Psoas muscle (tissue), 8 donors: ENCODE results near the gene HNRNPUL1. TPM values are rescaled to one million over a fixed set of nuclear protein-coding genes. Genes with fewer than 3 reads are reported as not detected.

Experiments used
- ATAC-seq, 4 donors: fragments of 200-7000 bp; cut with Tn5 transposase; one replicate each; pipeline ENCODE4 v1.9.1; 2020; ENCODE audit warnings: moderate library complexity in 3 of 4, mild to moderate bottlenecking in 2 of 4
- DNase-seq, 2 donors: peaks; one replicate each; pipeline ENCODE4 v3.0.0-alpha.2; 2020
- H3K27ac ChIP-seq: fragments of 200-600 bp; one replicate; pipeline ENCODE4 v1.8.0; 2022
- H3K27me3 ChIP-seq, 3 donors: fragments of 200-600 bp in 1 of 3; one replicate each; pipeline versions ENCODE4 v1.6.1 to v1.8.0; 2013 to 2022; ENCODE audit warnings: low read length in 2 of 3, mild to moderate bottlenecking in 2 of 3, moderate library complexity in 1 of 3; ENCODE audit not compliant: insufficient read depth in 3 of 3
- H3K36me3 ChIP-seq, 2 donors: fragments of 200-600 bp in 1 of 2; one replicate each; pipeline versions ENCODE4 v1.6.1 to v1.8.0; 2013 to 2022; ENCODE audit warnings: low read depth in 1 of 2, mild to moderate bottlenecking in 1 of 2, moderate library complexity in 1 of 2; ENCODE audit not compliant: insufficient read depth in 1 of 2
- H3K4me1 ChIP-seq: fragments of 200-600 bp; one replicate; pipeline ENCODE4 v1.8.0; 2022
- H3K4me3 ChIP-seq: fragments of 200-600 bp; one replicate; pipeline ENCODE4 v1.8.0; 2022; ENCODE audit warnings: mild to moderate bottlenecking
- H3K9me3 ChIP-seq: fragments of 200-600 bp; one replicate; pipeline ENCODE4 v1.8.0; 2022
- WGBS, 3 donors: extraction: QIAGEN DNeasy Blood & Tissue Kit; methylation state at CpG; one replicate each; pipeline versions ENCODE4 v1.1.6 to v1.1.7; 2013; 5-methylcytosine and 5-hydroxymethylcytosine counted together
- intact Hi-C, 2 donors: fragments of 100-400 bp; cut with DNase I; formaldehyde crosslinking; loops; one replicate each; pipeline versions ENCODE4 v1.11.0 to v1.14.2; 2022
- polyA plus RNA-seq, 3 donors: library from polyadenylated mRNA; stranded (reverse); fragments of 200-250 nt; gene quantifications; one replicate each; pipeline ENCODE4 v1.2.3, GENCODE V29; 2013
- total RNA-seq, 4 donors: library from RNA; stranded (reverse); fragmentation: NEBNext Ultra II Directional in 2 of 4; extraction: Animal tissue kit (Norgen Biotek cat#: 25700) in 2 of 4; gene quantifications; one replicate each; pipeline versions ENCODE4 v1.2.1 to v1.2.4, GENCODE V29; 2021 to 2023
- TF ChIP-seq, protein P1 (sequence below): fragments of 200-600 bp; IDR thresholded peaks from one replicate; pipeline ENCODE4 v1.8.0; 2022; ENCODE audit warnings: antibody characterized with exemption
- donor health status: healthy with polysubstance abuse.
- donor health status: DM: no; HTN: no; CAD: no; lungs with moderate emphysema.
- donor health status: Bipolar disorder and iron deficiency.
- donor health status: healthy.
- donor health status: DM: yes; HTN: yes; CAD: no.
- donor health status: DM: no; HTN: no; CAD: no.
- donor health status: DM: no; HTN: no; CAD: no.
- donor health status: DM: yes; HTN: yes; CAD: no.

The HNRNPUL1 gene
- total and polyA plus RNA-seq, 7 donors, result 54.3 to 129 (median 82.3) TPM

DNA sequence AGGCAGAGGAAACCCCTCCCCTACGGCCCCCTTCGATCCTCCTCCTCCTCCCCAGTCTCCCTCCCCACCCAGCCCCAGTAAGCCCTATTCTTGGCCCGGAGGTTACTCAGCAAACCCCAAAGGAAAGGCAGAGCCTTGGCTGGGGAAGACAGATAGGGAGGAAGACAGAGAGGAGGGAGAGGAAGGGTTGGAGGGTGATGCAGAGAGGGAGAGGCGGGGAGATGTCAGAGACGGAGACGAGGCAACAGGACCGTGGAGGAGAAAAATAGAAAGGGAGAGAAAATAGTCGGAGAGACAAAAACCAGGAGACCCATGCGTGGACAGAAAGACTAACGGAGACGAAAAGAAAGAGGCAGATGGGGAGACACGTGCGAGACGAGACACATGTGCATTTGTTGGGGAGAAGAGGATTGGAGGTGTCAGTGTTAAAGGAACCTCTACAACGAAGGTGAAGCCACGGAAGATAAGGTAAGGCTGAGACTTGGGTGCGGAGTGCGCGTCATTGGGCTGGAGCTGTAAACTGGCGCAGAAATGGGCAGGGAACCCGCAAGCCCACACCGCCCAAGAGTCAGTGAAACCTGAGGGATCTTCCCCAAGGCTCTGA is 86.7 kb downstream of the HNRNPUL1 start:
- TF ChIP-seq, protein P1, sequence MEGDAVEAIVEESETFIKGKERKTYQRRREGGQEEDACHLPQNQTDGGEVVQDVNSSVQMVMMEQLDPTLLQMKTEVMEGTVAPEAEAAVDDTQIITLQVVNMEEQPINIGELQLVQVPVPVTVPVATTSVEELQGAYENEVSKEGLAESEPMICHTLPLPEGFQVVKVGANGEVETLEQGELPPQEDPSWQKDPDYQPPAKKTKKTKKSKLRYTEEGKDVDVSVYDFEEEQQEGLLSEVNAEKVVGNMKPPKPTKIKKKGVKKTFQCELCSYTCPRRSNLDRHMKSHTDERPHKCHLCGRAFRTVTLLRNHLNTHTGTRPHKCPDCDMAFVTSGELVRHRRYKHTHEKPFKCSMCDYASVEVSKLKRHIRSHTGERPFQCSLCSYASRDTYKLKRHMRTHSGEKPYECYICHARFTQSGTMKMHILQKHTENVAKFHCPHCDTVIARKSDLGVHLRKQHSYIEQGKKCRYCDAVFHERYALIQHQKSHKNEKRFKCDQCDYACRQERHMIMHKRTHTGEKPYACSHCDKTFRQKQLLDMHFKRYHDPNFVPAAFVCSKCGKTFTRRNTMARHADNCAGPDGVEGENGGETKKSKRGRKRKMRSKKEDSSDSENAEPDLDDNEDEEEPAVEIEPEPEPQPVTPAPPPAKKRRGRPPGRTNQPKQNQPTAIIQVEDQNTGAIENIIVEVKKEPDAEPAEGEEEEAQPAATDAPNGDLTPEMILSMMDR, result no peak
- ATAC-seq (no peak), DNase-seq (no peak)
- H3K27me3 ChIP-seq, result peaks cover 0 to 38% (median 0%) of the 10 kb centered on the region in 3 donors
- intact Hi-C loops, result loop anchor here in 1 of 2 donors (5.0 kb wide), 1 partner anchor 34 kb away; no protein-coding TSS in a partner anchor
- H3K9me3 ChIP-seq, result no peaks in the 10 kb centered on the region
- H3K4me3 ChIP-seq, result peak overlapping the region; percentile 69
- H3K27ac ChIP-seq, result no peak overlapping the region
- peaks cover 0 to 4% of the 10 kb centered on the region in 2 donors for H3K36me3 ChIP-seq
- H3K4me1 ChIP-seq, result peaks cover 3% of the 10 kb centered on the region
- 7 to 13% (median 9%) methylated on average over 22 of the region's 22 CpGs for WGBS, 3 donors

DNA sequence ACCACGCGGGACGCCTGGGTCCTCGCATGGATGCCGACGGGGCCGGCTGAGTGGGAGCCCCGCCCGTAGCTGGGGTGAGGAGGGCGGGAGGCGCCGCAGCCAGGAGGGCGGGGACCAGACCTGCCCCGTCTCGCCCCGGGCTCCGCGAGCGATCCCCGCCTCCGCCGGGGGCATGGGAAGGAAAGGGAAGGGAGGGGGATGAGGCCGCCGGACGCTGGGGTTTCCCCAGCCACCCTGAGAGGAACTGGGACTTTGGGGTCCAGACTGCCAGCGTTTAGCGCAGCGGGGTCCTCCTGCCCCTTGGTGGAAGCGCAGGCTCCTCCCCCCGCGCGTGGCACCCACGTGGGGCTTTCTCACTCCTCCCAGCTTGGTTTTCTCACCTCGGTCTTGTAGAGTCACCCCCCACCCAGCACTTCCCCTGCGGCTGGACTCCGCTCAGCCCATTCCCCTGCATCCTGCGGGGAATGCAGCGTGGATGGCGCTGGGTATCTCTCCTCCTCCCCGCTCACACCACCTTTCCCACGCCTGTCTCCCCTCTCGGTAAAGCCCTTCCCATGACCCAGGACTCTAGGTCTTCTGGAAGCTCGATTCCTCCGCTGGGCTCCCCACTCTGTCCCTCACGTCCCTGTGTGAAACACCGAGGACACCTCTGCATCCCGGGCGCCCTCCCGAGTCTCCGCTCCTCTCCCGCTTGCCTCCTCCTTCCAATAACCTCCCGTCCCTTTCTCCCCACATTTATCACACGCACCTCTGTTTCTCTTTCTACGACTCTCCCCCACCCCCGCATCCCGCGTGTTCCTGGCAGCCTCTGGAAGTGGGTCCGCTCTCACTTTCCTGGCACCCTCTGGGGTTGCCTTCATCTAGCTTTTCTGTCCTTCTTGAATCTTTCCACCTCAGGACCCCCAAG is 87.4 kb downstream of the HNRNPUL1 start:
- intact Hi-C loops, result loop anchor here in 1 of 2 donors (5.0 kb wide), 1 partner anchor 34 kb away; no protein-coding TSS in a partner anchor
- TF ChIP-seq, protein P1, result no peak
- H3K27ac ChIP-seq, result no peak overlapping the region
- no peaks in the 10 kb centered on the region for H3K9me3 ChIP-seq
- peak; percentile 70 to 77 for DNase-seq
- WGBS, 3 donors, result 1% methylated on average over 42 to 58 of the region's 58 CpGs
- ATAC-seq, result peak; percentile 20 to 53 (median 34)
- peak overlapping the region; percentile 69 for H3K4me3 ChIP-seq
- H3K36me3 ChIP-seq, result no peaks in the 10 kb centered on the region
- peaks cover 0 to 38% (median 0%) of the 10 kb centered on the region in 3 donors for H3K27me3 ChIP-seq
- peaks cover 3% of the 10 kb centered on the region for H3K4me1 ChIP-seq

DNA sequence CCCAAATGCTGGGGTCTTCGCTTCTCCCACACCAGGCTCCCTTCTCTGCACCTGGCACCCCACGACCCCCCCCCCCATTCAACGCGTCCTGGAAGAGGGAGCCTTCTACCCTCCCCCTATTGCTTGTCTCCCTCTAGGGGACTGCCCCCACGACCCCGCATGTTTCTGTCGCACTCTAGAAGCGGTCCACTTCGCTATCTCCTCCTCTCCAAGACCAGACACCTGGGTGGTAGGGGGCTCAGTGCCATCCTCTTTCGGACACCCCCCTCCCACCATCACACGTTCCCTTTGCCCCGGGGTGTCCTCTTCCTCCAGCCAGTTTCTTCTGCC is 88.1 kb downstream of the HNRNPUL1 start:
- intact Hi-C loops, result loop anchor here in 1 of 2 donors (5.0 kb wide), 1 partner anchor 35 kb away; no protein-coding TSS in a partner anchor
- H3K4me3 ChIP-seq, result peak overlapping the region; percentile 69
- H3K27me3 ChIP-seq, result peaks cover 0 to 38% (median 0%) of the 10 kb centered on the region in 3 donors
- ATAC-seq (no peak), DNase-seq (peak in 1 of 2 donors; percentile 15)
- TF ChIP-seq, protein P1, result no peak
- no peak overlapping the region for H3K27ac ChIP-seq
- H3K4me1 ChIP-seq, result peaks cover 3% of the 10 kb centered on the region
- no peaks in the 10 kb centered on the region for H3K36me3 ChIP-seq
- no peaks in the 10 kb centered on the region for H3K9me3 ChIP-seq
- WGBS, 3 donors, result 0 to 1% (median 1%) methylated on average over 12 of the region's 12 CpGs

DNA sequence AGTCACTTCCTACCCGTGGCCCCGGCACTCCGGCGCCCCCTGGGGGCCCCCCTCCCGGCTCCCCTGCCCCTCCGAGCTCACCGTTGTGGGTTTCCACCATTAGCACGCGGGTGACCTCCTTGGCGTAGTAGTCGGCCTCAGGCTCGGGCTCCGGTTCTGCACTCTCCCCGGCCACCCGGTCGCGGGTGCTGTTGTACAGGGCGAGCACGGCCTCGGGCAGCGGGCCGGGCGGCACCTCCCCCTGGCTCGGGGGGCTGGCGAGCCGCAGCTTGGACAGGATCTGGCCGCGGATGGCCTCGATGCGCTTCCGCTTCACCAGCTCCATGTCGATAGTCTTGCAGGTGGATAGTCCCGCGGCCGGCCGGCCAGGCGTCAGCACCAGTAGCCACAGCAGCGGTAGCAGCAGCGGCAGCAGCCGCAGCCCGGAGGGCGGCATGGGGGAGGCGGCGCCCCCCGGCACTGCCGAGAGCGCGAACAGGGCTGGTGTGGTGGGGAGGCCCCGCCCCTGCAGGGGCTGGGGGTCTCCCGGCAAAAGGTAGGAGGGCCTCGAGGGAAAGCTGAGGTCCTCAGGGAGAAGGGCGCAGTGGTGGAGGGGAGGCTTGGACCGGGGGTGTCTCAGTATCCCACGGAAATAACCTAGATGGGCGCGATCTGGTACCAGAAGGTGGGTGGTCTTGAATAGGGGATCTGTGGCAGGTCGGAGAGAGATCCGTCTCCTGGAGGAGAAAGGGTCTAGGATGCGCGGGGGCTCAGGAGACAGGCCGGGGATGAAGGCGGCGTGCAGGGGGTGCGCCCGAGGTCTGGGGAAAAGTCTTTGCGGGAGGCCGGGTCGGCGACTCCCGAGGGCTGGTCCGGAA is 88.7 kb downstream of the HNRNPUL1 start:
- peak; percentile 55 to 68 for DNase-seq
- Histone ChIP-seq H3K27me3 (peaks cover 0 to 38% (median 0%) of the 10 kb centered on the region in 3 donors), H3K4me3 (peak overlapping the region; percentile 69), H3K4me1 (peaks cover 3% of the 10 kb centered on the region), H3K36me3 (no peaks in the 10 kb centered on the region), H3K9me3 (no peaks in the 10 kb centered on the region), H3K27ac (peak overlapping the region; percentile 59)
- TF ChIP-seq, protein P1, result peak; percentile 15
- WGBS, 3 donors, result 0% methylated on average over 62 to 71 of the region's 71 CpGs
- intact Hi-C loops, result loop anchor here in 1 of 2 donors (5.0 kb wide), 1 partner anchor 36 kb away; no protein-coding TSS in a partner anchor
- peak; percentile 20 to 54 (median 42) for ATAC-seq
